ENCODE results near the gene ZDHHC8.

DNA sequence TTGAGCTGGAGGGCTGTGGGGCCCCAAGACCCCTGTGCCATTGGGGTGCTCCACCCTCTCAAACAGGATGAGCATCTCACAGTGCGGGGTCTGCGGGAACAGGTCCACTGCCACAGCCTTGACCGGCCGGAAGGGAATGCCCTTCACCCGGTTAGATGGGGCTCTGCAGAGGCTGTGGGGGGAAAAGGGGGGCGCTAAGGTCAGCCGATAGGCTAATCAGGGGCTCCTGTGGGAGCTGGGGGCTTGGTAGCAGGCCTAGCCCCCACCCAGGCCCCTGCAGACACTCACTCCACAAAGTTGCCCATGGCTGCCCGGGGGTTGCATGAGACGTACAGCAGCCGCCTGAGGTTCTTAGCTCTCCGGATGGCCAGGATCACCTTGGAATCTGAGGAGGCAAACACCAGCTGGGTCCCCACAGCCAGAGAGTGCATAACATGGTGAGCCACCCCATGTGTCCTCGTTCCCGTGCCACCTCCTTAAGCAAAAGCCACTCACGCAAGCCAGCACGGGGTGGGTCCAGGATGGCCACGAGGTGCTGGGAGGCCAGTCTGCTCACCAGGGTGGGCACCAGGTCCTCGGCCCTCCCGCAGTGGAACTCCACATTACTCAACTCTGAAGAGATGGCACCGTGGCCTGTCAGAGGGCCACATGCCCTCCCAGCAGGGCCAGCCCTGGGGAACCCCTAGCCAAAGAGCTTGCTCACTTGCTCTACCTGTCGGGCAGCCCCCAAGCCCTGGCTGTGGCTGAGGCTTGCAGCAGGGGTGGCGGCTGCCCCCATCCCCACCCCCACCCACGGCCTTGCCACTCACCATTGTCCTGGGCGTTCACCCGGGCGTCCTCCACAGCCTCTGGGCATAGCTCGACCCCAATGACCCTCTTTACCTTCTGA, 18.7 kb upstream of the ZDHHC8 start:
- TF ChIP-seq, protein P1, sequence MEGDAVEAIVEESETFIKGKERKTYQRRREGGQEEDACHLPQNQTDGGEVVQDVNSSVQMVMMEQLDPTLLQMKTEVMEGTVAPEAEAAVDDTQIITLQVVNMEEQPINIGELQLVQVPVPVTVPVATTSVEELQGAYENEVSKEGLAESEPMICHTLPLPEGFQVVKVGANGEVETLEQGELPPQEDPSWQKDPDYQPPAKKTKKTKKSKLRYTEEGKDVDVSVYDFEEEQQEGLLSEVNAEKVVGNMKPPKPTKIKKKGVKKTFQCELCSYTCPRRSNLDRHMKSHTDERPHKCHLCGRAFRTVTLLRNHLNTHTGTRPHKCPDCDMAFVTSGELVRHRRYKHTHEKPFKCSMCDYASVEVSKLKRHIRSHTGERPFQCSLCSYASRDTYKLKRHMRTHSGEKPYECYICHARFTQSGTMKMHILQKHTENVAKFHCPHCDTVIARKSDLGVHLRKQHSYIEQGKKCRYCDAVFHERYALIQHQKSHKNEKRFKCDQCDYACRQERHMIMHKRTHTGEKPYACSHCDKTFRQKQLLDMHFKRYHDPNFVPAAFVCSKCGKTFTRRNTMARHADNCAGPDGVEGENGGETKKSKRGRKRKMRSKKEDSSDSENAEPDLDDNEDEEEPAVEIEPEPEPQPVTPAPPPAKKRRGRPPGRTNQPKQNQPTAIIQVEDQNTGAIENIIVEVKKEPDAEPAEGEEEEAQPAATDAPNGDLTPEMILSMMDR (IDR thresholded peaks at IDR 0.05; ENCODE audit: low read depth, low read length): no peak
- TF ChIP-seq POLR2A (IDR thresholded peaks at IDR 0.05; ENCODE audit: extremely low read depth, insufficient read length): no peak
- no peak for TF ChIP-seq MYC (IDR thresholded peaks at IDR 0.05; ENCODE audit: low read depth, low read length)
- TF ChIP-seq, protein P2, sequence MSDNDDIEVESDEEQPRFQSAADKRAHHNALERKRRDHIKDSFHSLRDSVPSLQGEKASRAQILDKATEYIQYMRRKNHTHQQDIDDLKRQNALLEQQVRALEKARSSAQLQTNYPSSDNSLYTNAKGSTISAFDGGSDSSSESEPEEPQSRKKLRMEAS (IDR thresholded peaks at IDR 0.05; ENCODE audit: low read depth, low read length): no peak
